Stromal cell of bone marrow (primary cell): ENCODE results near the gene ARRB1.

ENCODE experiments used
- DNase-seq: peaks from one replicate; pipeline ENCODE4 v3.0.0-alpha.2; 2012; ENCODE audit warnings: low read depth

Gene ARRB1

DNA sequence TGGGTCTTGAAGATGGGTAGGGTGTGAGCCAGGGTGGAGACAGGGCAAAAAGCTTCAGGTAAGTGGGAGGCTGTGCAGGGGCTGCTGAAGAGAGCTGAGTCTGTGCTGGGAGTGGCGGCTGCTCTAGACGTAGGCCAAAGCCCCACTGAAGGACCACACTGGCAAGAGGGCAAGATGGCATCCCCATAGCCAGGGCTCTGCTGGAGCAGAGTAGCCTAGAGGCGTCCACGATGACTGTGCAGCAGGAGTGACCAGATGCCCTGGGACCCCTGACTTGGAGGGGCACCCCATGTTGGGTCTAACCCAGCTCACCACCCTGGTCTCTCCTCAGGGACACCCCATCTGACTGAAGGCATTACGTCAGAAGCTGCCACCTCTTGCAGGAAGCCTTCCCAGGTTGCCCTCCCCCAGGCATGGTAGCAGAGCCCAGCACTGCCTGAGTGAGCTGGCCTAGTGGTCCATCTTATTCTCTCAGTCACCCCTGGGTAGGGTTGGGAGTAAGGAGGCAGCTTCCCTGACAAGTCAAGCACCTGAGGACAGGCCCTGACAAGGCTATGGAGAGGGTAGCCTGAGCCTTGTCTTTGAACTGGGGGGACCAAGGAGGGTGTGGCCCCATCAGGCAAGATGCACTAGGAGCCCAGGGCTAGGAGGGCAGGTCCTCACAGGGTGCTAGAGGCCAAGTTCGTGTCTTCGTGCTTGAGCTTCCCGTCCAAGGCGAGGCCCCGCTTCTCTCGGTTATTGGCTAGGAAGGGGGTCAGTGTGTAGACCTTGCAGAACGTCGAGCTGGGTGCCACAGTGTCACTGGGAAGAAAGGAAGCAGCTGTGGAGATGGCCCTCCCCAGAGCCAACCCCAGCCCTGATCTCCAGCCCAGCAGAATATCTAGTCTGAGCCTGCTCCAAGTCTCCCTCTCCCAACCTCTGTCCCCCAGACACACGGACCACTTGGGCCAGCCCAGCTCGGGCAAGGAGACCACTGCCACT, 77.8 kb downstream of the ARRB1 start:
- no peak for DNase-seq

DNA sequence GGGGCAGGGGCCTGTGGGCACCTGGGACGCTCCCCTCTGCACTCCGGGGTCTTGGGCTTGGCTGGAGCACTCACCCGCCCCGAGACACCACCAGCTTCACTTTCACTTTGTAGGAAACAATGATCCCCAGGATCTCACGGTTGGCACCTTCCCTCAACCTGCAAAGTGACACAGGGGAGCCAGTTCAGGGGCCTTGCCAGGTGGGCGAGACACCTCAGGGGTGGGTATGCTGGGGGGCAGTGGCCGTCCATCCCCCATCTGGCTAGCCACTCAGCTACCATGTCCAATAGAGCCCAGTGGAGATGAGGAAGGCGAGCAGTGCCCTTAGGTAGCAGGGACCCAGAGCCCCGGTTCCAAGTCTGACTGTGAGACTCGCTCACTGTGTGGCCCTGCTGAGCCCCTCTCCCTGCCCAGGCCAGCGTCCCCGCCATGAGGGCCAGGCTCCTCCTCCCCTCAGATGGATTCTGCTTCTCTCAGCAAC, 78.6 kb downstream of the ARRB1 start:
- no peak for DNase-seq

DNA sequence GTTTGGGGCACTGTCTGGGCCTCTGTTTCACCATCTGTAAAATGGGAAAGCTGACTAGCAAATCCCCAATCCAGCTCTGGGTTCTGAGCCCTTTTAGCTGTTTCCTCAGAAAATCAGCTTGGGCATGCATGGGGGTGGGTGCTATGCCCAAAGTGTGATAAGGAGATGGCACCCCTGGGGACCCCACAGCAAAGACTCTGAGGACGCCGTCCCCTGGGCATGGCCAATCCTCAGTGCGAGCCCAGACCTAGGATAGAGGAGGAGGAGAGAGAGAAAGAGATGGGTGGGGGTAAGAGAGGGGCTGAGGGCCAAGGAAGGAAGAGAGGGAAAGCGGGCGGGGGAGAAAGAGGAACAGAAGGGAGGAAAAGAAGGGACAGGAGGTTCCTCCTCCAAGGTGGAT, 79.1 kb downstream of the ARRB1 start:
- DNase-seq = no peak

DNA sequence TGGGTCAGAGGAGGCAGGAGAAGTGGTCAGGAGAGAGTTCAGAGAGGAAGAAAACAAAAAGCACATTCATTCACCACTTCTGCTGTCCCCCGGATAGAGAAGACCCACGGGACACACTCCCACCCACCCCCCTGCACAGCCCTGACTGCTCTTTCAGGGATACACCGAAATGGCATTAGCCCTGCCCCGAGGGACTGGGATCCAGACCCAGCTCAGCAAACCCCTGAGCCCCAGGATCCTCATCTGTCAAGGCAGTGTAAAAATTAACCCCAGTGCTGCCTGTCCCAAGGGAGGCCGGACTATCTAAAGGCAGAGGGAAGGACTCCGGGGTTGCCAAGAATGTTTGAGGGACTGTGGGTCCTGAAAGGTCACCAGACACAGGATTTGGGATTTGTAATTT, 79.7 kb downstream of the ARRB1 start:
- DNase-seq = no peak

DNA sequence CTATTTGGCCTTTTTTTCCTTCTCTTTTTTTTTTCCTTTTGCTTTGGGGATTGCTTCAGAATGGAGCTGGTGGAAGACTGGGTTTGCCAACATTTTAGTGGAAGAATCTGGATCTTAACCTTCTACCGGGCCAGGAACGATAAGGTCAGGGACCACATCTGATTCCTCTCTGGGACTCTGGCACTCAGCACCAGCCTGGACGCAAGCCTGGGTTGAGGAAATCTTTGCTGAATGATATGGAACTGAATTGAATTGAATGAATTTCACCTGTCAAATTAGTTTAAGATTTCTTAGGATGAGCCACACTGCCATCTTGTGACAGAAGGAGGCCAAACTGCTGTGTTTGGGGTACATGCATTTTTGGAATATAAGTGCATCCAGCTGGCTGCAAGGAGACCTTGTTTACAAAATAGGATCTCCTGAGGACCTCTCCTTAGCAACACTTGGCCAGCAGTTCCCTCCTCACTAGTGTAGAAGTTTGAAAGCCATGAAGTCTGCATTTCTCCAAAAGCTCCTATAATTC, 80.5 kb downstream of the ARRB1 start:
- no peak for DNase-seq

DNA sequence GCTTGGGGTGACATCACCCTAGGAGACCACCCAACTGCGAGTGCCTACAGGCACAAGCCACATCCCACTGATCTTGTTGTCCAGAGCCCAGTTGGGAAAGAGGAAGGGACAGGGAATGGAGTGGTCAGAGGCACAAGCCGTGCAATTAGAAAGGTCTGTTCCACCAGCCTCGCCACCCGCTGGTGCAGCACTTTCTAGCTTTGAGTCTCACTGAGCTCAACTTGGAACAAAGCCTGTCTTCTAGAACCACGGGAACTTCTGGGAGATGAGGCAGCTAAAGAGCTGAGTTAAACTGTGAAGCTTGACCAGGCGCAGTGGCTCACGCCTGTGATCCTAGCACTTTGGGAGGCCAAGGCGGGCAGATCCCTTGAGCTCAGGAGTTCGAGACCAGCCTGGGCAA, 81.6 kb downstream of the ARRB1 start:
- DNase-seq = no peak

DNA sequence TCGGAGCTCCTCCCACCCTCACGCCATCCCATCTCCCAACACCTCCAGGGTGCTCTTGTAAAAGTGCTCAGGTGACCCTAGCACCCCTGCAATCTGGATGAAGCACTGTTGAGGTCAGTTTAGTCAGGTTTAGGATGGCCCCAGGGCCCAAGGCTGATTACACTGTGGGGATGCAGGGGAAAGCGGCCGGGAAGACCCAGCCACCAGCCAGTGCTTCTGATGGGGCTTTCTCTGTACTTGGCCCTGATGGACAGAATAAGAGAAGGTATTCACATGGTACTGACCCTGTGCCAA, 82.1 kb downstream of the ARRB1 start:
- DNase-seq = no peak

DNA sequence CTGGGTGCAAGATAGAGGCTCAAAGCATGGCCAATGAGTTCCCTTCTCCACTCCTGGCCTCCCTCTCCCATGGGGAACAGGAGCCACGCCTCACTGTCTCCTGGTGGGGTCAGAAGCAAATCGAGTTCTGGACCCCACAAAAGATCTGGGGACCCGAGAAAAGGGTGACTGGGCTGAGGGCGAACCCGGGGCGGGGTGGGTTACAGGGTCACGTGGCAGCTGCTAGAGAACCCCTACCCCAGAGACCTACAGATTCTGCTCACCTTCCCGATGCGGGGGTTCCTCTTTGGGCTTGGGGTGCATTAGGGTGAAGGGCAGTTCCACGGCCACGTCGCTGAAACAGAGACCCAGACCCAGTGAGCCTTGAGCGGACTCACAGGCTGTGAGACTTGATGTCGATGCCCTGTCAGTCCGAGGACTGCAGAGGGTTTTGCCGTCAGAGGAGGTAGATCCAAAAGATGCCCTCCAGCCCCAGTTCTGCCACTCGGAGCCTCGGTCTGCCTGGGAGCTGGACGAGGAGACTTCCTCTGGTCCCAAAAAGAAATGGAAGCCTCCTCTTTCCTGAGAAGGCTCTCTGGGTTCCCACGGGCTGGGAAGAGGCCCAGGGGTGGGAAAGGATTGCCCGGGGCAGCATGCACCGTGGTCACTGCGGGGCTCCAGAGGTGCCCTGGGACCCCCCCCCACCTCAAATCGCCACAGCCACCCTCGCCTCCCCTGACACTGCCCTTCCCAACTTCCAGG, 82.7 kb downstream of the ARRB1 start:
- DNase-seq = no peak

DNA sequence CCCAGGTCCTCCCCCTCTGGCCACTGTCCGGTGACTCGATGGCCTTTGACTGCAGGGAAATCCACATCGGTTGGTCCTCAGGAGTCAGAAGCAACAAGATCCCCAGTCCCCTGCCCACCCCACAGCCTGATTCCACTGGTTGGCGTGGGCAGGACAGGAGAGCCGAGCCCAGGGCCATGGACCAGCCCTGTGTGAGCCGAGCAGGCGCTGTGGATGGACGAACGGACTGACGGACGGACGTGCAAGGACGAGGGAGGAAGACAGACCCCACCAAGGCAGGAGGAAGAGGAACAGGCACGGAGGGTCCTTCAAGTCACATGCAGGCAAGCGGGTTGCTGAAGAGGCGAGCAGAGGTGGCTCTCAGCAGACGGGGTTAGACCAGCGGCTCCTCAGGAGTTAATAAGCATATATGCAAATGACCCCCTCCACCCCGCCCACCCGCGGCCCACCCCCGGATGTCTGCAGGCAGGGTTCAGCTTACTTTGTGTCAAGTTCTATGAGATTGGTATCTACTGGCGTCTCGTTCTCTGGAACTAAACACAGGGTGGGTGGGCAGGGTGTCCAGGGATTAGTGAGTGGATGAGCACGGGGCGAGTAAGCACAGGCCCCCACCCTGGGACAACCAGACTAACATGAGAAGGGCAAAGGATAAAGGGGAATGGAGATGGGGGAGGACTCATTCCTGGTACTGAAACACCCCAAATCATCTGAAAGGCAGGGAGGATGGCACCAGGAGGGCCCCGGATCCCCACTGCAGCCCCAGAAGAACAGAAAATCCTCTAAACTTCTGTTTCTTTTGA, 84.1 kb downstream of the ARRB1 start:
- DNase-seq = no peak

DNA sequence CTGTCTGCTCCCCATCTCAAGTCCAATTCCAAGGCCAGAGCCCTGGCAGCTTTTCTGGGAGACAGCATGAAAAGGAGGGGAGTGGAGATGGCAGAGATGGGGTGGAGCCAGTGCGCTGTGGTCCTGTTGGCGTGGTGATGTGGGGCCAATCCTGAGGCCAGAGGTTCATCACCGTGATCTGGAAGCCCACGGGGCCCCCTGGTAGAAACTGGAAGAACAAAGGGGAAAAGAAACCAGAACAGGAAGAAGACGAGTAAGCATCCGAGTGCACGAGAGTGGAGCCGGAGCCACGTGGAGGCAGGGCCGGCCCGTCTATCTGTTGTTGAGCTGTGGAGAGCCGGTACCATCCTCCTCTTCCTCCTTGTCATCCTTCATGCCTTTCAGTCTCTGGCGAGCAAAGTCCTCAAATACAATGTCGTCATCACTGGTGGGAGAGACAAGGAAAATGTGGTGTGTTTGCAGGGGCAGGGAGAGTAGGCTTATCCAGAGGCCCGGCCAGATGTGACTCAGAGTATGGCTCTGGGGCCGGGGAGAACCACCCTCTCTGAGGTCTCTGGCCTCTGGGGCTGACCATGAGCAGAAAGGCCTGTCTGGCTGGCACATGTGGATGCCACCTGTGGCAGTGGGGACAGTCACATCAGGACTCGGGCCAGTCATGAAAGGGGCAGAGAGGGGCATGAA, 85.5 kb downstream of the ARRB1 start:
- DNase-seq = no peak

DNA sequence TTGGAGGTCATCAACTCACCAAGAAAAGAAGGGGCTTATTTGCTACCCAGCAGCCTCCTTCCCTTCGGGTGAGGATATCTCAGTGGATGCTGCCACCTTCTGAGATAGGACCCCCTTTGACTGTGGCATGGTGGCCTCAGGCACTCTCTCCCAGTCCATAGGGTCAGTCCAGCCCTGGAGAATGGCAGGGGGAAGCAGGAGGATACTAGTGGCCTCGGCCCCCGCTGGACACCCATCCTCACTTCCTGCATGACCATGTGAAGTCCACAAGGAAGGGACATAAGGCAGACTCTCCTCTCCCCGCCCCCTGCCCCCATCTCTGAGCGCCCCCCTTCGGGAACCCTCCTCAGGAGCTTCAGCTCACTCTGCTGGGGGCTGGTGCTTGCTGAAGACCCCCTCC, 86.5 kb downstream of the ARRB1 start:
- DNase-seq = no peak

DNA sequence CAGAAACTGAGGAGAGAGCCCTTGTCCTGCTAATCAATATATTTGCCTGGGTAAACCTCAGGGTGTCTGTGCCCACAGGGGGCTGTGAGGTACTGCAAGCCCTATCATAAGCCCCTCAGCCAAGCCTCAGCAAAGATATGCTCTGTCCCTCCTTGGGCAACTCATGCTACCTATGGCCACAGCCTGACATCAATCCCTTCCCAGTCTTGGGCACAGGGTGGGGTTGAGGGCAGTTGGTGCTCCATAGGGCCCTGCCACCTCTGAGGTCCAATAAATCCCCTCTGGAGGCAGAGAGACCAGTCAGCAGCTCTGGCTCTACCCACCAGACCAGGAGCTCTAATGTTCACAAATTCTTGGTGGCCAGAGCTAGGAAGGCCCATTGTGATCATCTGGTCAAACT, 87.1 kb downstream of the ARRB1 start:
- DNase-seq = no peak

DNA sequence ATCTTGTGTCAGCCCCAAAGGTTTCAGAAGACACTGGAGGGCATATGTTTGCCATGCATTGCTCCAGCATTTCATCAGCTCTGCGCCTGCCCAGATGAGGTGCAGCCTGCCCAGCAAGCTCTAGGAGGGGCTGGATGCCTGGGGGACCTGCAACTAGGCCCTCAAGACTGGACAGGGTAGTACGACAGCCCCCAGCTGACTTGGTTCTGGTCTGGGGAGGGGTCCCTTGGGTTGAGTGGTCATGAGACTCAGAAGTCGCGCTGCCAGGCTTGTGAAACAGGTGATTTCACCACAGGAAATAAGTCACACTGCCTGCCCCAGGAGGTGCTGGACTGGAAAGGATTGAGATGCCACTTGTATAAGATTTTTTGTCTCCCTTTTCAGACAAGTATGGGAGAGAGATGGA, 87.5 kb downstream of the ARRB1 start:
- DNase-seq = no peak

DNA sequence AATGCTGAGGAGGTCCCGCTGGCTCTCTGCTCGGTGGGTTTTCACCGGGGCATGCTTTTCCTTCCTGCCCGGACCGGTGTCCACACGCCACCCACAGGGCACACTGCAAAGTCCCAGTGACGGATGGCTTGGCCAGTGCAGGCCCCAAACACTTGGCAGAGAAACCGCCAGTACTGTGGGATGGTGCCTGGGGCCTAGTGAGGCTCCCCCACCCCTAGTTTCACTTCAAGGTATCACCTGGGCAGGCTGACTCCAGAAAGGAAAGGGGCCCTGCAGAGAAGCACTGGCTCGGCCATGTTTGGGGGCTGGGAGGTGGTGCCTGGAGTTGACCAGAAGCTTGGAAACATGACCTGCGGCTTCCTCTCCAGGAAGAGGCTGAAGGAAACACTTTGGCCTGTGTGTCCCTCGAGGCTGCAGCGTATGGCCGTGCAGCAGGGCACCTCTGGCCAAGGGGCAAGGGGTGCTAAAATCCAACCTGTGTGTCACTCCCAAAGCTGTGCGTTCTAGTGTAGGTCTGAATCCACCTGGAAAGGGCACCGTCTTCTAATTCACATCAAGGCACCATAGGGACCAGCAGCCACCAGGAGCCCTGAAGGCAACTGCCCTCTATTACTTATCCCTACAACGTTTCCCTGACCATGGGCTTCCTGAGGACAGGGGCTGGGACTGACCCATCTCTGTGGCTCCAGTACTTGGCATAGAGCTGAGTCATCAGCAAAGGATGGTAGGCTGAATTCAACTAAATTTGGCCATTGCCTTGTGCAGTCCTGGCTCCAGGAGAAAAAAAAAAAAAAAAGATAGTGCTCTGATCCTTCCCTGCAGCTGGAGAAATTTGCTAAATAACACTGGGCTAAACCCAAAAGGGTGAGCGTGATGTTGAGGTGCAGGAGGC, 88.3 kb downstream of the ARRB1 start:
- DNase-seq = no peak

DNA sequence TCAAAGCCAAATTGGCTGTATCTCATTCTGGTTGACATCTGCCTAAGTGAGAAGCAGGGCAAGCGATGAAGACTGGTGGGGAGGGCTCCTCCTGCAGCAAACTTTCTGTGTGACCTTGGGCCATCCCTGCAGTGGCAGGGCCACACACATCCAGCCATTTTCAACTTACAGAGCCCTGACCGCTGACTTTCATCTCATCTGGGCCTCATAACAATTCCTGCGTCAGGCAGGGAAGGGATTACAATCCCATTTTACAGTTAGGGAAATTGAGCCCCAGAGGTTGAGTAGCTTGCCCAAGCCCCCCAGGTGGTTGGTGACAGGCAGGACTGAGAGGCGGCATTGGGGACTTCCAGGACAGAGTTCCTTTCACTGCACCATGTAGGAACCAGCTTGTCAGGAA, 89.0 kb downstream of the ARRB1 start:
- no peak for DNase-seq

DNA sequence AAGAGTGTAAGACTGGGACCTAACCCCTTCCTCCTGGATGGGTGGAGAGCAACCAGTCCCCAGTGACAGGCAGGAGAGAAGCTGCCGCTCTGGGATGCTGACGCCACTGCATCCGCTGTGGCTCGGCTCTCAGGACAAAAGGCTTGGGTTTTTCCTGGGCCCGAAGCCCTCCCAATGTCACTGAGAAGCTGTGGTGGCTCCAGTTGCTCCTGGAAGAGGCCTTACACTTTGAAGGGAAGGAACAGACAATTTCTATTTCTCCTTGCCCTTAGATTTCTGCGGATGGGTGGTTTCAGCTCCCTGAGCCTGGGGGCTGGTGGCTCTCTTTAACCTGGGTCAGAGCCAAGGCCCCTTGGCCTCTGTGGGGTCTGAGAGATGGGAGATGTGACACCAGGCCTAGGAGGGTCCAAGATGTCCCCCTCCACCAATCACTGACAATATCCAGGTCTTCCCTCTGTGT, 89.5 kb downstream of the ARRB1 start:
- no peak for DNase-seq

DNA sequence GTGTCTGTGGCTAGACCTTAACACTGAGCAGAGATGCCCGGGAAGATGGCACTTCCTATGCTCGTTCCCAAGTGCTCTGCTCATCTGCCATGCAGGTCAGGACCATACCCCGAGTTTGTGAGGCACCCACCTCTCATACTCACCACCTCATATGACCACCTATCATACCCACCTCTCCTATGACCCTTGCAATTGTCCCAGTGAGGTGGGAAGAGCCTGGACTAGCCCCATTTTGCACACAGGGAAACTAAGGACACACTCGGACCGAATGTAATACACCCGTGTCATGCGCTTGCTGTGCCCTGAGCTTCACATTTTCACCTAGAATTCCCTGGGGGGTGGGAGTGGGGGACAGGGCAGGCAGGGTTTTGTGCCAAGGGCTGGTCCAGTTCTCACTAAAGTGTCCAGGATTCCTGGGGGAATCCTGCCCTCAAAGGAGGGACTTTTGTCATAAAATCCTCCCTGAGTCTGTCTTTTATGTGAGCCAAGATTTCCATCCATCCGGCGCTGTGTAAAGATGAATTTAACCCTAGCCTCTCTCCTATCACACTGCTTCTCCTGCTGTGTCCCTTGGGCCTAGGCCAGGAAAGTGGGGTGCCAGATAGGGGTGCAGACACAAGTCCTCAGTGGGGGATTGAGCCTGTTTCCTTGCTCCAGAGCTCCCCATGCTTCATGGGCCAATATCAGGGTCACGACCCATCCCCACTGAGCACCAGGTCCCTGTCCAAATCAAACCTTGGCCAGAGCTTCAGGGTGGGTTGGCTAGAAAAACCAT, 90.9 kb downstream of the ARRB1 start:
- no peak for DNase-seq

DNA sequence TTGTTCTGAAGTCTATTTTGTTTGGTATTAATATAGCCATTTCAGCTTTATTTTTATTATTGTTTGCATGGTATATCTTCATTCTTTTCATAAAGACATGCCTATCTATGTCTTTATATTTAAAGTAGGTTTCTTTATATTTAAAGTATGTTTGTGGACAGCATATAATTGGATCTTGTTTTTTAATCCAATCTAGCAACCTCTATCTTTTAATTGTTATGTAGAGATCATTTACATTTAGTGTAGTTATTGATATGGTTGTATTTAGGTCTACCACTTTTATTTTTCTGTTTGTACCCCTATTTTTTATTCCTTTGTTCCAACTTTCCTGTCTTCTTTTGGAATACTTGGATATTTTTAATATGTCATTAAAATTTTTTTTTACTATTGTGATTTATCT, 97.1 kb downstream of the ARRB1 start:
- no peak for DNase-seq

DNA sequence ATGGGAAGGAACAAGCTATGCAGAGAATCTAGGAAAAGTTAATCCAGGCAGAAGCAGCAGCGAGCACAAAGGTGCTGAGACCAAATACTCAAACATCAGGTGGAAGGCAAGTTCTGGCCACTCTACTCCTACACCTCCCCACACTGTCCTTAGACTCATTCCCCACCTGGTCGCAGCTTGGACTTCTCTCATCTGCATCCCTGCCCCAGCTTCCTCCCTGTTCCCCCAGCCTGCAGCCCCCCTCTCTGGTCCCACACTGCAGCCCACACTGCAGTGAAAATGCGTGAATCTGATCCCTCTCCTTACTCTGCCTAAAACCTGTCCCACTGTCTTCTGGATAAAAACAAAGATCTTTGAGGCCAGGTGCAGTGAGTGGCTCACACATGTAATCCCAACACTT, 101.8 kb downstream of the ARRB1 start:
- DNase-seq = no peak

DNA sequence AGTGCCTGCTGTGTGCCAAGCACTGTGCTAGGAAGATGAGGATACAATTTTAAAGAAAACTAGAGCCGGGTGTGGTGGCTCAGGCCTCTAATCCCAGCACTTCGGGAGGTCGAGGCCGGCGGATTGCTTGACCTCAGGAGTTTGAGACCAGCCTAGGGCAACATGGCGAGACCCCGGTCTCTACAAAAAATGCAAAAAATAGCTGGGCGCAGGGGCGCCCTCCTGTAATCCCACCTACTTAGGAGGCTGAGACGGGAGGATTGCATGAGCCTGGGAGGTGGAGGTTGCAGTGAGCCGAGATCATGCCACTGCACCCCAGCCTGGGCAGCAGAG, 102.6 kb downstream of the ARRB1 start:
- no peak for DNase-seq
